Hepatocyte (in vitro differentiated cells): ENCODE results near the gene RPS6KA2.

Experiments
- EZH2 ChIP-seq: fragments of 200-600 bp; sonication (generic); IDR thresholded peaks from 2 replicates; pipeline ENCODE4 v1.6.1; 2016; ENCODE audit warnings: antibody characterized with exemption, mild to moderate bottlenecking, borderline replicate concordance
- TF ChIP-seq, protein P1 (sequence below): fragments of 200-600 bp; sonication (generic); IDR thresholded peaks from 2 replicates; pipeline ENCODE4 v1.5.1; 2016; ENCODE audit warnings: antibody characterized with exemption, mild to moderate bottlenecking; ENCODE audit not compliant: poor library complexity

DNA sequence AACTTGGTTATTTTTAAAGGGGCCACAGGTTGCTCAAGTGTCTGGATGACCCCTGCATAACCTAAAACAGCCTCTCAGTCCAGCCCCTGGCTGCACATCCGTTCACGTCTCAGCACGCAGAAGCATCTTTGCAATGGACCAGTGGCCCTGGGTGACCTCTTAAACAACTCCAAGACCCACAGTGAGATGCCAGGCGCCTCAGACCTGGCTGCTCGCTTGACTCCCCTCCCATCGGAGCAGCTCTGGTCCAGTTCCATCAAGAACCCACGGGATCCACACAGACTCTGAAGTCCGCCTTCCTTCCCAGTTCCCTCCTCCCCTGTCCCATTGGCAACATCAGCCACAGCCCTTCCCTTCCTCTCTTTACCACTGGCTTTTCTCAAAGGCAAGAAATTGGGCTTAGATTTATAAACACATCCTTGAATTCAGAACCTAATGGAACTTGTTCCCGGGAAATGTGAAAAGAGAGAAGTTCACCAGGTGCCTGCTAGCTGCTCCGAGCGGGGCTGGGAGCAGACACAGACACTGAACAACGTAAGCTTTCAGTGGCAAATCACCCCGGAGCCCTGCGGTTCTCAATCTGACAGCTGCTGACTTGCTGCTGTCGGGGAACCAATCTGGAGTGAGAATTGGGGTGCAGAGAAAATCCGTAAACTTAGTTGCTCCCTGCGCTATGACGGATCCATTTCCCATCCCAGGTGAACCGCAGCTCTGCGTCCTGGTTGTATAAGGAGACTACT lies 204.7 kb downstream of the RPS6KA2 start:
- TF ChIP-seq, protein P1, sequence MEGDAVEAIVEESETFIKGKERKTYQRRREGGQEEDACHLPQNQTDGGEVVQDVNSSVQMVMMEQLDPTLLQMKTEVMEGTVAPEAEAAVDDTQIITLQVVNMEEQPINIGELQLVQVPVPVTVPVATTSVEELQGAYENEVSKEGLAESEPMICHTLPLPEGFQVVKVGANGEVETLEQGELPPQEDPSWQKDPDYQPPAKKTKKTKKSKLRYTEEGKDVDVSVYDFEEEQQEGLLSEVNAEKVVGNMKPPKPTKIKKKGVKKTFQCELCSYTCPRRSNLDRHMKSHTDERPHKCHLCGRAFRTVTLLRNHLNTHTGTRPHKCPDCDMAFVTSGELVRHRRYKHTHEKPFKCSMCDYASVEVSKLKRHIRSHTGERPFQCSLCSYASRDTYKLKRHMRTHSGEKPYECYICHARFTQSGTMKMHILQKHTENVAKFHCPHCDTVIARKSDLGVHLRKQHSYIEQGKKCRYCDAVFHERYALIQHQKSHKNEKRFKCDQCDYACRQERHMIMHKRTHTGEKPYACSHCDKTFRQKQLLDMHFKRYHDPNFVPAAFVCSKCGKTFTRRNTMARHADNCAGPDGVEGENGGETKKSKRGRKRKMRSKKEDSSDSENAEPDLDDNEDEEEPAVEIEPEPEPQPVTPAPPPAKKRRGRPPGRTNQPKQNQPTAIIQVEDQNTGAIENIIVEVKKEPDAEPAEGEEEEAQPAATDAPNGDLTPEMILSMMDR = no peak
- no peak for TF ChIP-seq EZH2
